HEK293T (cell line): Measurements from ENCODE around the gene PDK4.

Experiments used
- BHLHE40 ChIP-seq: fragments of 450-650 bp; IDR thresholded peaks from 2 replicates; pipeline ENCODE4 v1.6.1; 2016; ENCODE audit warnings: mild to moderate bottlenecking, moderate library complexity, borderline replicate concordance
- CTBP1 ChIP-seq: fragments of 450-650 bp; IDR thresholded peaks from 2 replicates; pipeline ENCODE4 v1.6.1; 2016; ENCODE audit warnings: borderline replicate concordance
- ELF4 ChIP-seq: fragments of 450-650 bp; IDR thresholded peaks from 2 replicates; pipeline ENCODE4 v1.6.1; 2017; ENCODE audit warnings: antibody characterized with exemption
- FOXM1 ChIP-seq: fragments of 450-650 bp; IDR thresholded peaks from 2 replicates; pipeline ENCODE4 v1.6.1; 2017; ENCODE audit warnings: mild to moderate bottlenecking, borderline replicate concordance
- SP1 ChIP-seq: fragments of 450-650 bp; IDR thresholded peaks from 2 replicates; pipeline ENCODE4 v1.6.1; 2017
- SUZ12 ChIP-seq: fragments of 450-650 bp; IDR thresholded peaks from 2 replicates; pipeline ENCODE4 v1.6.1; 2016; ENCODE audit warnings: mild to moderate bottlenecking
- TARDBP ChIP-seq: fragments of 450-650 bp; IDR thresholded peaks from 2 replicates; pipeline ENCODE4 v1.6.1; 2016

- no peak for TF ChIP-seq SP1
- TF ChIP-seq FOXM1: no peak
- no peak for TF ChIP-seq BHLHE40
- no peak for TF ChIP-seq CTBP1
- no peak for TF ChIP-seq ELF4
- TF ChIP-seq TARDBP: no peak
- TF ChIP-seq SUZ12: no peak
Measured at GRCh38 chr7:95585426-95585789, 10.9 kb downstream of the PDK4 start.
